Hematopoietic multipotent progenitor cell treated with erythropoietin and hydrocortisone succinate and interleukin-3 and kit ligand, for 15 days (in vitro differentiated cells): ENCODE results near the gene ALX4.

Source experiments
- DNase-seq: peaks from one replicate; pipeline ENCODE4 v3.0.0-alpha.2; 2015; ENCODE audit warnings: low spot score

The ALX4 gene

DNA sequence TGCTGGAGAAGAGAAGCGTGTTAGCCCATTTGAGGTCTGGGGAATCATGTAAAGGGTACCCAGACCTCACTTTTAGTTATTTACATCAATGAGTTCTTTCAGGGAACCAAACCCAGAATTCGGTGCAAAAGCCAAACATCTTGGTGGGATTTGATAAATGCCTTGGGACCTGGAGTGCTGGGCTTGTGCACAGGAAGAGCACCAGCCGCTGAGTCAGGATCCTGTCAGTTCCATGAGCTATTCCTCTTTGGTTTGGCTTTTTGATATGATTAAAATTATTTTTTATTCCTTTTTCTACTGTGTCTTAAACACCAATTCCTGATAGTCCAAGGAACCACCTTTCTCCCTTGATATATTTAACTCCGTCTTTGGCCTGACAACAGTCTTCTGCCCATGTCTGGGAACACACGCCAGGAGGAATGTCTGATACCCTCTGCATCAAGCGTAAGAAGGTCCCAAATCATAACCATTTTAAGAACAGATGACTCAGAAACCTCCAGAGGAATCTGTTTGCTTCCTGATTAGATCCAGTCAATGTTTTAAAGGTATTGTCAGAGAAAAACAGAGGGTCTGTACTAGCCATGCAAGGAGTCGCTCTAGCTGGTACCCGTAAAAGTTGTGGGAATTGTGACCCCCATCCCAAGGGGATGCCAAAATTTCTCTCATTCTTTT, 65.2 kb downstream of the ALX4 start:
- DNase-seq, result no peak

GRCh38 chr11:44243595-44244343, 66.2 kb downstream of the ALX4 start:
- no peak for DNase-seq

DNA sequence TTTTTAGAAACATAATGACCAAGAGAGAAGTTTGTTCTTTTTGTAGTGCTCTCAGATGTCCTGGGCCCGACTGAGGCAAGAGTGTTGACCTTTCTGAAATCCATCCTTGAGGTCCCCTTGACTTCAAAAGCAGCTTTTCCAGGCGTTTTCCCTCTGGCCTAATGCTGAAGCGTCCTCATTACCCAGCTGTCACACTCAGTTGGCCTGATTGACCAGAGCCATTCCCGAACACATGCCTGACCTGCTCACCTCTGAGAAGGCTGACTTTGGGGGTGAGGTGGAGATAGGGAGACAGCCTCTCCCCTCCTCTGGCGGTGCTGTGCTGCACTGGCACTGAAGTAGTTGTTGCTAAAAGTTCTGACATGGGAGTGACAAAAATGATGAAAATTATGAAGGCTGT, 66.9 kb downstream of the ALX4 start:
- DNase-seq, result no peak

DNA sequence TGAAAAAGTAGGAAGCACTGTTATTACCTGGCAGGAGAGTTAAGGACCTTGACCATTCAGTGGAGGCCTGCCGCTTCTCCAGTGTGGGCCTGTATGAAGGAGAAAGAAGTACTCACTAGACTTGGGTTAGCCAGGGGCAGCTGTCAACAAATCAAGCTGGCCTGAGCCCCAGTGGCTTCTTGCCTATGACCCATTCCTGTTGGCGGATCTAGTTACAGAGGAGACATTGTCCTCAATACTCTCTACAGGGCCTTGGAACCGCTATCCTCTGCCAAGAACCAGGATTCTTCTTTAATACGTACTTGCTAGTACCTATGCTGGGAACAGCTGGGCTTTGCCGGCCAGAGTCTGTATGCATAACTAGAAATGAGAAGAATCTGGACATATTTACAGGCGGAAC, 68.1 kb downstream of the ALX4 start:
- no peak for DNase-seq

GRCh38 chr11:44237156-44237555, 72.8 kb downstream of the ALX4 start:
- DNase-seq, result no peak

- no peak for DNase-seq
These were observed 73.6 kb downstream of the ALX4 start for GRCh38 chr11:44236296-44236695.

- DNase-seq, result no peak
These were observed 74.2 kb downstream of the ALX4 start for GRCh38 chr11:44235765-44236201.

- DNase-seq, result no peak
These were observed 80.3 kb downstream of the ALX4 start for GRCh38 chr11:44229624-44230023.

GRCh38 chr11:44229098-44229497, 80.8 kb downstream of the ALX4 start:
- DNase-seq, result no peak

- no peak for DNase-seq
These were observed 81.6 kb downstream of the ALX4 start for GRCh38 chr11:44228379-44228778.

- DNase-seq, result no peak
These were observed 83.0 kb downstream of the ALX4 start for GRCh38 chr11:44226945-44227344.

- no peak for DNase-seq
These were observed 83.4 kb downstream of the ALX4 start for GRCh38 chr11:44226490-44226889.

GRCh38 chr11:44224867-44225501, 85.0 kb downstream of the ALX4 start:
- DNase-seq, result no peak

DNA sequence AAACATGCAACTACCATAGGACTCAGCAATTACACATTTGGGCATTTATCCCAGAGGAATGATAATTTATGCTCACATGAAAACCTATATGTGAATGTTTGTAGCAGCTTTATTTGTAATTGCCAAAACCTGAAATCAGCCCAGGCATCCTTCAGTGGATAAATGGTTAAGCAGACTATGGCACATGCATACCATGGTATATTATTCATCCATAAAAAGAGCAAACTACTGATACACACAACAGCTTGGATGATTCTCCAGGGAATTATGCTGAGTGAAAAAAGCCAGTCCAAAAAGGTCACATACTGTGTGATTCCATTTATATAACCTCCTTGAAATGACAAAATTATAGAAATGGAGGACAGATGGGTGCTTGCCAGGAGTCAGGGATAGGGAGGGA, 86.7 kb downstream of the ALX4 start:
- DNase-seq, result no peak

GRCh38 chr11:44221992-44222391, 87.9 kb downstream of the ALX4 start:
- no peak for DNase-seq

DNA sequence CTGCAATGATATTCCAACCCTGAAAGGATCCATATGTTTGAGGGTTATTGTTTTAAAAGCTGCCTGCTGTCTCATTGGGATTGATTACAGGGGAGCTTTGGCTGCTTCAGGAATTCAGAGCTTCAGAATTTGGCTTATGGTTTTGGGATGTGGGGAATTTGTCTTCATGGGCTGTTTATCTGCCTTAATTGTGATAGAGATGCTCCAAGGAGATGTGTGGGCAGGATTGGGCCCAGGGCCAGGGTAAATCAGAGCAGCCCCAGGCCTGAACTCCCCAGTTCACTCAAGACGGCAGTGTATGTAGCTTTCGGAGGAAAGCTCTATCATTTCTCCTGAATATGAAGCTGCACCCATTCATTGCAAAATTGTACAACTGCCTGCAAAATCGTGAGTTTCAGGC, 88.5 kb downstream of the ALX4 start:
- DNase-seq, result no peak

DNA sequence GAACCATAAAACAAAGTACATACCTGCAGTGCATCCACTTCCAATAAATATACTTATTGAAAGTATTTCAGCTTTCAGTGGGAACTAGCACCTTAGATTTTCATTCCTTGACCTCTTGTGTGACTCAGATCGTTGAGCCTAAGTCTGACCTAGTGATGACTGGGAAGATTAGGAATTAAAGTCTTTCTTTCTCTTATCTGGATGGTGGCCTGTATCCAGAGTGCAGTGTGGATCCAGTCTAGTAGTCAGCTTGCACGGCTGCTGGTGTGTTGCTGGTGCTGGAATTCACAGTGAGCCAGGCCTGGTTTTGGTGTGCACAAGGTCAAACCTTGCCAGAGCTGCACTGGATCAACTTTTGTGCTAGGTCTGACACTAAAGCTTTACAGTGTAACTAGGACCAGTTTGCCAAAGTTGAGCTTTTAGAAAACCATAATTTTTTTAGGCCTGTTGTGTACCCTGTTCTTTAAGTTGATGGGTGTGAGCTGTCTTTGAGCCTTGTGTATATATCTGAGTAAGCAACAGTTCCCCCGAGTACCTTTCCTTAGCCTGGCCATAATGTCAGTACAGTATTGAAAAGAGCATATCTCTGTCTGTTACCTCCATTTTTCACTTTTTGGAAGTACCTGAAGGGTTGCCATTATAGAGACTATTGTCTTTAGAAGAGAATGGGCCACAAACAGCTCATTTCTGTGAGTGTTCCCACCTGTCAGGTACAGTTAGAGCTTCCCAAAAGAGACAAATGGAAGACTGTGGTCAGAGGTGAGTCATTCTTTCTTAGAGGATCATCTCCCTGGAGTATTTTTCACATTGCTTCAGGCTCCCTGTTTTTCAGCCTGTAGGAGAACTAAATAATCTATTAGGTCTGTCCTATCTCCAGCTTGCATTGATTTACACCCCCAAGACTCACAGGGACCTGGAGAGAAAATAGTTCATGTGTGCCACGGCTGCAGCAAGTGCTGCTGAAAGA, 89.8 kb downstream of the ALX4 start:
- no peak for DNase-seq

DNA sequence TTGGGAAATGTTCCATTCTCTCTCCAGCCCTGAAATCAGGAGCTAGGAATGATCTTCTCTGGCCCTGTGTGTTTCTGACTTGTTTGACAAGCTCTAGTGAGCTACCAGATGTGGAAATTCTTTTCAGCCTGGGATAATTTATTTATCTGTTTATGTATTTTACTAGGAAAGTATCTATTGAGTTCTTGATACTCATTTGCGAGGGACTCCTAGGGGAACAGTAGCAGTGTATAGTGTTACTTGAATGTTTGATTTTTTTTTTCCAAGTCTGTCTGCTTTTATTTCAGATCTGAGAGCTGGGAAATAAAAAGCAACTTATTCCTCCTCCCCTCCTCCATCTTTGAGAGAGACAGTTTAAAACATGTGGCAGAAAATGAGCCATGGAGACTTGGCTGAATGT, 92.5 kb downstream of the ALX4 start:
- DNase-seq, result no peak

- DNase-seq, result no peak
These were observed 96.8 kb downstream of the ALX4 start for GRCh38 chr11:44213148-44213547.

DNA sequence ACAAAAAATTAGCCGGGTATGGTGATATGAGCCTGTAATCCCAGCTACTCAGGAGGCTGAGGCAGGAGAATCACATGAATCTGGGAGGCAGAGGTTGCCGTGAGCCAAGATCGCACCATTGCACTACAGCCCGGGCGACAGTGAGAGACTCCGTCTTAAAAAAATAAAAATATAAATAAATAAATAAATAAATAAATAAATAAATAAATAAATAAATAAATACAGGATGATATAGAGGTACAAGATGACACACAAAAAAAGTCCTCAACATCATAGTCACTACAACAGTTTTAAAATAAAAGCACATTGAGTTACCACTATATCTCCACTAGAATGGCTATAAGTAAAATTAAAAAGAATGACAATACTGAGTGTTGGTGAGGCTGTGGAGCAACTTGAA, 97.8 kb downstream of the ALX4 start:
- DNase-seq, result no peak
